ENCODE results near the gene CELF5. TPM values are rescaled to one million over a fixed set of nuclear protein-coding genes. Genes with fewer than 3 reads are reported as not detected.
A peak's percentile ranks its signal among the peaks of the same experiment; 100 is the strongest.

Gene CELF5
- total and polyA plus RNA-seq, 9 of the 15 experiments (the other 6 are each of a cell fraction or from before 2014, with no cell fraction given) = 0.01 to 0.56 (median 0.22) TPM

- Histone ChIP-seq H3K27ac (ENCODE audit: extremely low read depth, low read depth, low read length) (no peak overlapping the region), H3K4me2 (ENCODE audit: insufficient read depth, low read length) (no peak overlapping the region), H4K20me1 (replicated peaks; ENCODE audit: control insufficient read depth, insufficient read depth, low read length) (peaks cover 4% of the 10 kb centered on the region; the same call in 1 of the 2 replicates), H2AFZ (ENCODE audit: low read depth, low read length) (no peak overlapping the region), H3K9me3 (replicated peaks; ENCODE audit: control insufficient read depth, insufficient read depth, low read depth, low read length) (no peaks in the 10 kb centered on the region), H3K4me3 (no peak overlapping the region), H3K9me1 (ENCODE audit: control insufficient read depth, insufficient read depth, low read length) (no peaks in the 10 kb centered on the region), H3K36me3 (ENCODE audit: control insufficient read depth, insufficient read depth, low read length) (no peaks in the 10 kb centered on the region), H3K9ac (ENCODE audit: insufficient read depth in 1 of 2, low read depth in 2 of 2, low read length in 2 of 2) (no peak overlapping the region), H3K27me3 (ENCODE audit: control insufficient read depth in 2 of 2, insufficient read depth in 2 of 2, low read length in 2 of 2) (peaks cover 5 to 27% of the 10 kb centered on the region in 2 experiments), H3K79me2 (ENCODE audit: control insufficient read depth, insufficient read depth, low read length) (no peaks in the 10 kb centered on the region), H3K4me1 (replicated peaks in 1 of 2; ENCODE audit: control insufficient read depth in 2 of 2, insufficient read depth in 2 of 2, low read length in 2 of 2) (peaks cover 0 to 10% of the 10 kb centered on the region in 2 experiments; a peak in 2 of 5 replicates)
- no TSS peak for BruUV-seq (replicated peaks)
- in situ Hi-C loops (cut with MboI) = no loop called here
- WGBS (ENCODE audit: insufficient coverage, low coverage, missing lambda C conversion rate) = 3% methylated on average over 5 of the region's 8 CpGs
- CTCF ChIA-PET (ENCODE audit: low intra/inter-chr PET ratio) = no interaction called here
- ATAC-seq (no peak), FAIRE-seq (no peak), DNase-seq (ENCODE audit: extremely low read depth in 1 of 4, low spot score in 3 of 4) (no peak)
- POLR2A ChIA-PET = no interaction called here
- intact Hi-C loops (cut with micrococcal nuclease) = no loop called here
- TF ChIP-seq FOXA3 (CRISPR knock-in tag; conservative IDR thresholded peaks at IDR 0.05 in 1 of 2, IDR thresholded peaks at IDR 0.05 in 1 of 2) (no peak), FOXK2 (conservative IDR thresholded peaks at IDR 0.05 in 1 of 2, IDR thresholded peaks at IDR 0.05 in 1 of 2; ENCODE audit: low read depth in 2 of 2) (0 out of 4 replicates have a peak, but pooled peaks of 1 of the 2 experiments have one; percentile 21), RBFOX2 (IDR thresholded peaks at IDR 0.05; ENCODE audit: low read depth, low read length) (no peak), XRCC4 (IDR thresholded peaks at IDR 0.05; ENCODE audit: extremely low read depth, insufficient read depth, insufficient read length) (no peak), SRF (CRISPR knock-in tag; IDR thresholded peaks at IDR 0.05) (peak in 1 of 2 experiments; percentile 92; a peak in 2 of 4 replicates), ATF7 (IDR thresholded peaks at IDR 0.05) (peak; percentile 95), JUND (IDR thresholded peaks at IDR 0.05; ENCODE audit: borderline replicate concordance, low read depth, low read length) (peak; percentile 46; the same call in 1 of the 2 replicates), JUND (tag; IDR thresholded peaks at IDR 0.05; ENCODE audit: borderline replicate concordance, low read depth, low read length) (peak; percentile 41; the same call in 2 of the 3 replicates), ZNF165 (CRISPR knock-in tag; IDR thresholded peaks at IDR 0.05; ENCODE audit: borderline replicate concordance) (no peak)
- TF ChIP-seq, protein P1, sequence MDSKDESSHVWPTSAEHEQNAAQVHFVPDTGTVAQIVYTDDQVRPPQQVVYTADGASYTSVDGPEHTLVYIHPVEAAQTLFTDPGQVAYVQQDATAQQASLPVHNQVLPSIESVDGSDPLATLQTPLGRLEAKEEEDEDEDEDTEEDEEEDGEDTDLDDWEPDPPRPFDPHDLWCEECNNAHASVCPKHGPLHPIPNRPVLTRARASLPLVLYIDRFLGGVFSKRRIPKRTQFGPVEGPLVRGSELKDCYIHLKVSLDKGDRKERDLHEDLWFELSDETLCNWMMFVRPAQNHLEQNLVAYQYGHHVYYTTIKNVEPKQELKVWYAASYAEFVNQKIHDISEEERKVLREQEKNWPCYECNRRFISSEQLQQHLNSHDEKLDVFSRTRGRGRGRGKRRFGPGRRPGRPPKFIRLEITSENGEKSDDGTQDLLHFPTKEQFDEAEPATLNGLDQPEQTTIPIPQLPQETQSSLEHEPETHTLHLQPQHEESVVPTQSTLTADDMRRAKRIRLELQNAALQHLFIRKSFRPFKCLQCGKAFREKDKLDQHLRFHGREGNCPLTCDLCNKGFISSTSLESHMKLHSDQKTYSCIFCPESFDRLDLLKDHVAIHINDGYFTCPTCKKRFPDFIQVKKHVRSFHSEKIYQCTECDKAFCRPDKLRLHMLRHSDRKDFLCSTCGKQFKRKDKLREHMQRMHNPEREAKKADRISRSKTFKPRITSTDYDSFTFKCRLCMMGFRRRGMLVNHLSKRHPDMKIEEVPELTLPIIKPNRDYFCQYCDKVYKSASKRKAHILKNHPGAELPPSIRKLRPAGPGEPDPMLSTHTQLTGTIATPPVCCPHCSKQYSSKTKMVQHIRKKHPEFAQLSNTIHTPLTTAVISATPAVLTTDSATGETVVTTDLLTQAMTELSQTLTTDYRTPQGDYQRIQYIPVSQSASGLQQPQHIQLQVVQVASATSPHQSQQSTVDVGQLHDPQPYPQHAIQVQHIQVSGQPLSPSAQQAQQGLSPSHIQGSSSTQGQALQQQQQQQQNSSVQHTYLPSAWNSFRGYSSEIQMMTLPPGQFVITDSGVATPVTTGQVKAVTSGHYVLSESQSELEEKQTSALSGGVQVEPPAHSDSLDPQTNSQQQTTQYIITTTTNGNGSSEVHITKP (IDR thresholded peaks at IDR 0.05; ENCODE audit: partially characterized antibody) = peak; percentile 81
- TF ChIP-seq, protein P2, sequence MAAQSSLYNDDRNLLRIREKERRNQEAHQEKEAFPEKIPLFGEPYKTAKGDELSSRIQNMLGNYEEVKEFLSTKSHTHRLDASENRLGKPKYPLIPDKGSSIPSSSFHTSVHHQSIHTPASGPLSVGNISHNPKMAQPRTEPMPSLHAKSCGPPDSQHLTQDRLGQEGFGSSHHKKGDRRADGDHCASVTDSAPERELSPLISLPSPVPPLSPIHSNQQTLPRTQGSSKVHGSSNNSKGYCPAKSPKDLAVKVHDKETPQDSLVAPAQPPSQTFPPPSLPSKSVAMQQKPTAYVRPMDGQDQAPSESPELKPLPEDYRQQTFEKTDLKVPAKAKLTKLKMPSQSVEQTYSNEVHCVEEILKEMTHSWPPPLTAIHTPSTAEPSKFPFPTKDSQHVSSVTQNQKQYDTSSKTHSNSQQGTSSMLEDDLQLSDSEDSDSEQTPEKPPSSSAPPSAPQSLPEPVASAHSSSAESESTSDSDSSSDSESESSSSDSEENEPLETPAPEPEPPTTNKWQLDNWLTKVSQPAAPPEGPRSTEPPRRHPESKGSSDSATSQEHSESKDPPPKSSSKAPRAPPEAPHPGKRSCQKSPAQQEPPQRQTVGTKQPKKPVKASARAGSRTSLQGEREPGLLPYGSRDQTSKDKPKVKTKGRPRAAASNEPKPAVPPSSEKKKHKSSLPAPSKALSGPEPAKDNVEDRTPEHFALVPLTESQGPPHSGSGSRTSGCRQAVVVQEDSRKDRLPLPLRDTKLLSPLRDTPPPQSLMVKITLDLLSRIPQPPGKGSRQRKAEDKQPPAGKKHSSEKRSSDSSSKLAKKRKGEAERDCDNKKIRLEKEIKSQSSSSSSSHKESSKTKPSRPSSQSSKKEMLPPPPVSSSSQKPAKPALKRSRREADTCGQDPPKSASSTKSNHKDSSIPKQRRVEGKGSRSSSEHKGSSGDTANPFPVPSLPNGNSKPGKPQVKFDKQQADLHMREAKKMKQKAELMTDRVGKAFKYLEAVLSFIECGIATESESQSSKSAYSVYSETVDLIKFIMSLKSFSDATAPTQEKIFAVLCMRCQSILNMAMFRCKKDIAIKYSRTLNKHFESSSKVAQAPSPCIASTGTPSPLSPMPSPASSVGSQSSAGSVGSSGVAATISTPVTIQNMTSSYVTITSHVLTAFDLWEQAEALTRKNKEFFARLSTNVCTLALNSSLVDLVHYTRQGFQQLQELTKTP (IDR thresholded peaks at IDR 0.05; ENCODE audit: low read depth in 1 of 2, partially characterized antibody in 2 of 2) = peak in 1 of 2 experiments; percentile 61
- TF ChIP-seq, protein P3, sequence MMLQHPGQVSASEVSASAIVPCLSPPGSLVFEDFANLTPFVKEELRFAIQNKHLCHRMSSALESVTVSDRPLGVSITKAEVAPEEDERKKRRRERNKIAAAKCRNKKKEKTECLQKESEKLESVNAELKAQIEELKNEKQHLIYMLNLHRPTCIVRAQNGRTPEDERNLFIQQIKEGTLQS (IDR thresholded peaks at IDR 0.05) = peak; percentile 86
- TF ChIP-seq, protein P3 (CRISPR knock-in tag; conservative IDR thresholded peaks at IDR 0.05) = no peak
Measured at GRCh38 chr19:3333662-3334061, 109.2 kb downstream of the CELF5 start.

Measured in K562 (cell line).